Activated CD8-positive, alpha-beta memory T cell treated with anti-CD3 and anti-CD28 coated beads for 36 hours (primary cell): ENCODE results near the gene LAMA2. TPM values are rescaled to one million over a fixed set of nuclear protein-coding genes. Genes with fewer than 3 reads are reported as not detected.

Source experiments
- CTCF ChIA-PET: fragments of 350-600 bp; sonication (Branson Sonifier 250); formaldehyde crosslinking; loops from one replicate; lab custom pipeline; 2021; ENCODE audit warnings: antibody characterized with exemption; lab: Charles Lee
- POLR2A ChIA-PET: fragments of 350-600 bp; sonication (Branson Sonifier 250); formaldehyde crosslinking; loops from one replicate; lab custom pipeline; 2021; ENCODE audit warnings: antibody characterized with exemption; lab: Charles Lee
- total RNA-seq, 2 experiments: library from RNA; stranded (reverse); gene quantifications; one replicate each; pipeline ENCODE4 v1.2.3, GENCODE V29; 2021

The LAMA2 gene
- total RNA-seq, 2 experiments from 2014 or later: 0.72 to 1.2 TPM

DNA sequence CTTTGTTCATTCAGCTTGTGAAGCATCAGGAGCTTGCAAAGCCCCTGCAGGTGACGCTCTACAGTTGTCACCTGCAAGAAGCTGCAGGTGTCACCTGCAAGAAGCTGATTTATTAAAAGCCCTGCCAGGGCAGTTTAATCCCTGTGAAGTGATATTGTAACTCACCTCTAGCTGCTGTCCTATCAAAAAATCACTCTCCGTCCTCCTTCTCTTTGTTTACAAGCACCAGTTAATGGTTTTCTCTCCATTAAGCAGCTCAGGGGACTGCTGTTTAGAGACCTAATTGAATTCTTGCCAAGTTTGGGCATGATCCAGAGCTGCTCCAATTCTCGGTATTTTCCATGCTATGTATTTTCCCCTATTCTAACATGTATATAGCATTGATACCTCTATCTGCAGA is 481.1 kb downstream of the LAMA2 start:
- ChIA-PET POLR2A (no interaction called here), CTCF (no interaction called here)

DNA sequence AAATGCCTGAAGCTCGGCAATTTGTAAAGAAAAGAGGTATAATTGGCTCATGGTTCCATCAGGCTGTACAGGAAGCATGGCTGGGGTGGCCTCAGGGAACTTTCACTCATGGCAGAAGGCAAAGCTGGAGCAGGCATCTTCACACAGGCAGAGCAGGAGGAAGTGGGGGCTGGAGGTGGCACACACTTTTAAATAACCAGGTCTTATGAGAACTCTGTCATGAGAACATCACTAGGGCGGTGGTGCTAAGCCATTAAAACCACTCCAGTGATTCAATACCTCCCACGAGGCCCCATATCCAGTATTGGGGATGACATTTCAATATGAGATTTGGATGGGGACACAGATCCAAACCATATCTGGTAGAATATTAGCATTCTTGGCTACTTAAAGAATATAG is 481.8 kb downstream of the LAMA2 start:
- POLR2A ChIA-PET: no interaction called here
- CTCF ChIA-PET: no interaction called here

GRCh38 chr6:129368076-129368475 is 485.1 kb downstream of the LAMA2 start:
- POLR2A ChIA-PET: no interaction called here
- CTCF ChIA-PET: no interaction called here

DNA sequence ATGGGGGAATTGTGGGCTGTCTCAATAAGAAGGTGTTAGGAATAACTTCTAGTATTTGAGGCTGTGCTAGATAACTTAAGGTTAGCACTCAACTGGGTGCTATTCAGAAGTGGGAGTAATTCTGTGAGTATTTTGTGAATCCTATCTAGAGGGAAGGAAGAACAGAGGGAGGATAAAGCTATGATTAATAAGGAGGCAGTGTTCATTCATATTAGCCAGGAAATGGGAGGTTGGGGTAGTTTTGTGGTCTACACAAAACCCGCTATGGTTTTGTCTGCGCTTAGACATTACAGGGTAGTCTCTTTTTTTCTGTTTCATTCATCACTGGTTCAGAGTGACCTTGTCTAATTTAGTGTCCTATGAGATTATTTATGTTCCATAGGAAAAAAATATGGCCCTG is 486.0 kb downstream of the LAMA2 start:
- POLR2A ChIA-PET: no interaction called here

GRCh38 chr6:129369737-129370136 is 486.8 kb downstream of the LAMA2 start:
- ChIA-PET POLR2A (no interaction called here), CTCF (interaction anchor here (0.6 to 1.0 kb wide), 2 partner anchors 11 to 618 kb away, joined by 3 to 4 read pairs; no protein-coding TSS in a partner anchor)

More for the DNA sequence above, 486.0 kb downstream of the LAMA2 start:
- CTCF ChIA-PET: no interaction called here

- ChIA-PET POLR2A (no interaction called here), CTCF (interaction anchor here (1.0 kb wide), 1 partner anchor 10 kb away, joined by 4 read pairs; no protein-coding TSS in a partner anchor)
These were observed 487.5 kb downstream of the LAMA2 start for GRCh38 chr6:129370268-129370916.

GRCh38 chr6:129381885-129382284 is 498.9 kb downstream of the LAMA2 start:
- CTCF ChIA-PET: no interaction called here
- POLR2A ChIA-PET: no interaction called here

DNA sequence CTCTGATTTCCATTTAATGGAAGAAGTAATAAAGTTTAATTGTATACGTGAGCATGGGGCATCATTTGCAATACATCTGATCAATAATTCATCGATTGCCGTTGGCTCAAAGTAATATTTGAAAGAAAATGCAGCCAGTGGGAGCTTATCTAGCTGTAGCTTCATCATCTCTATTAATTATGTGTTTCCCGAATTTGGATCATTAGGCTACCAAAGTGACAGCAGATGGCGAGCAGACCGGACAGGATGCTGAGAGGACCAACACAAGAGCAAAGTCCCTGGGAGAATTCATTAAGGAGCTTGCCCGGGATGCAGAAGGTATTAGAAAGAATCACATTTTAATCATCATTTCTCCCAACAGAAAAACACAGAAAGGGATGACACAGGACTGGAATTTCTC is 500.0 kb downstream of the LAMA2 start:
- ChIA-PET POLR2A (no interaction called here), CTCF (no interaction called here)

- CTCF ChIA-PET: no interaction called here
- POLR2A ChIA-PET: no interaction called here
These were observed 502.2 kb downstream of the LAMA2 start for GRCh38 chr6:129385117-129385516.

DNA sequence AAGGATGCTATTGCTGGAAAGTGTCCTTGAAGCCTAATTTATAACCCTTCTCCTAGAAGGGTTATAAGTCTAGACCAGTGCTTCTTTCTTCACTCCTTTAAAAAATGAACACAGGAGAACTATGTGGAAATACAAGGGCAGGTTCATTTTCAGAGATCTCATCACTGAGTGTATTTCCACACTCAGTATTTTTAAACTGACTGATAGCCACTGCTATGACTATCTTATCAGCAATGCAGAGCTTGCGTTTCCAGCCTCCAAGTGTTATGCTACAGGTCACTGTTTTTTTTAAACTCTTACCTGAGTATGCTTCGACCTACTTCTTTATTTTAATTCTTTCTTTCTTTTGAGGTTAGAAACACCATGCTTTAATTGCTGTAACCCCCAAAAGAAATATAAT is 508.0 kb downstream of the LAMA2 start:
- ChIA-PET POLR2A (no interaction called here), CTCF (no interaction called here)

- POLR2A ChIA-PET: no interaction called here
- CTCF ChIA-PET: no interaction called here
These were observed 510.7 kb downstream of the LAMA2 start for GRCh38 chr6:129393654-129394053.

- POLR2A ChIA-PET: no interaction called here
- CTCF ChIA-PET: no interaction called here
These were observed 515.8 kb downstream of the LAMA2 start for GRCh38 chr6:129398764-129399163.

- POLR2A ChIA-PET: no interaction called here
- CTCF ChIA-PET: no interaction called here
These were observed 519.3 kb downstream of the LAMA2 start for GRCh38 chr6:129402244-129402643.

DNA sequence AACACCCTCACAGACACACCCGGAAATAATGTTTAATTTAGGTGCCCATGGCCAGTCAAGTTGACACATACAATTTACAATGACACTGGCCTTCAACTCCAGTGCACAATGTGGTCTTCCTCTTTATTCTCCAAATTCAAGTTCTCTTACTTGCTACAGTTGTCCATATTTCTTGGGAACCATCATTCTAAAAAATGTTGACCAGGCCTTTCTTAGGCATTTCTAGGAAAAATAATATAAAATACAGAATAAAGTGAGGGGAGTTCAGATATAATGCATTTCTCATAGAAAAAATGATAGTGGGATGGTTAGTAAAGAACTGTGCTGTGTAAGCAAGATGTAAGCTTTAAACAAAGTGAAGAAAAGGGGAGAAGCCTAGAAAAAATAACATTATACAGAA is 528.2 kb downstream of the LAMA2 start:
- CTCF ChIA-PET: no interaction called here

GRCh38 chr6:129416337-129416990 is 533.5 kb downstream of the LAMA2 start:
- POLR2A ChIA-PET: no interaction called here

More for the DNA sequence above, 528.2 kb downstream of the LAMA2 start:
- POLR2A ChIA-PET: no interaction called here

GRCh38 chr6:129417416-129418086 is 534.6 kb downstream of the LAMA2 start:
- ChIA-PET POLR2A (no interaction called here), CTCF (no interaction called here)

More at GRCh38 chr6:129416337-129416990, 533.5 kb downstream of the LAMA2 start:
- CTCF ChIA-PET: no interaction called here

- ChIA-PET POLR2A (no interaction called here), CTCF (no interaction called here)
These were observed 536.4 kb downstream of the LAMA2 start for GRCh38 chr6:129419324-129419723.

GRCh38 chr6:129426343-129426742 is 543.4 kb downstream of the LAMA2 start:
- ChIA-PET CTCF (no interaction called here), POLR2A (no interaction called here)

- POLR2A ChIA-PET: no interaction called here
These were observed 547.0 kb downstream of the LAMA2 start for GRCh38 chr6:129429956-129430355.

DNA sequence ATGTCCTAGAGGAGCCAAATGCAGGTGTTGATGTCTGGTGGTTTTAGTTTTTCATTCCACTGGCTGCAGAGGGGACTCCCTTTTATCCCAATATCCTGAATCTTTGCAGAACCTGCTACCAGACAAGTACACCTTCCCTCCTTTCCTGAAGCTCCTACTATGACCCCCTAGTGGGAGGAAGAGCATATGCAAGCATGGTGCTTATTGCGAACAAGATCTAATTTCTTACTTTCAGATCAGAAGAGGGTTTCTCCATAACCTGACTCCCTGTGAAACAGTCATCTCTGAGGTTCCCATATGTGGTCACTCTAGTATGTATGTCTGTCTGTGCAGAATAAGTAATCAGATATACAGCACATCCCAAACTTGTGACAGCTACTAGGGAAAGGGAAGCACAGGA is 549.8 kb downstream of the LAMA2 start:
- ChIA-PET POLR2A (no interaction called here), CTCF (no interaction called here)

More at GRCh38 chr6:129429956-129430355, 547.0 kb downstream of the LAMA2 start:
- CTCF ChIA-PET: no interaction called here

- ChIA-PET CTCF (no interaction called here), POLR2A (no interaction called here)
These were observed 551.2 kb downstream of the LAMA2 start for GRCh38 chr6:129434091-129434490.
